ENCODE measurements around the gene FAM135A. TPM values are rescaled to one million over a fixed set of nuclear protein-coding genes. Genes with fewer than 3 reads are reported as not detected.

Gene FAM135A
- total RNA-seq, 1 experiment from 2014 or later, result 20.4 TPM

- intact Hi-C loops (cut with micrococcal nuclease), result no loop called here
- BruUV-seq (replicated peaks), result no TSS peak
- ChIA-PET CTCF (interaction anchor here (0.8 to 1.6 kb wide), 3 partner anchors 13 to 67 kb away, joined by 4 to 11 read pairs (median 4); no protein-coding TSS in a partner anchor), POLR2A (interaction anchor here (0.6 to 1.2 kb wide), 2 partner anchors 37 to 114 kb away, joined by 4 read pairs; partner anchors contain the start of gene FAM135A)
- DNase-seq (ENCODE audit: unreplicated experiment), result no peak
- Mint-ChIP-seq H3K27ac (ENCODE audit: low read depth, unreplicated experiment) (no peak overlapping the region), H3K4me3 (ENCODE audit: unreplicated experiment) (no peak overlapping the region), H3K27me3 (ENCODE audit: insufficient read depth, unreplicated experiment) (peaks cover 5% of the 10 kb centered on the region), H3K4me1 (ENCODE audit: insufficient read depth, unreplicated experiment) (peaks cover 20% of the 10 kb centered on the region), H3K36me3 (ENCODE audit: insufficient read depth, unreplicated experiment) (no peaks in the 10 kb centered on the region), H3K9me3 (ENCODE audit: unreplicated experiment) (no peaks in the 10 kb centered on the region)
- TF ChIP-seq, protein P1, sequence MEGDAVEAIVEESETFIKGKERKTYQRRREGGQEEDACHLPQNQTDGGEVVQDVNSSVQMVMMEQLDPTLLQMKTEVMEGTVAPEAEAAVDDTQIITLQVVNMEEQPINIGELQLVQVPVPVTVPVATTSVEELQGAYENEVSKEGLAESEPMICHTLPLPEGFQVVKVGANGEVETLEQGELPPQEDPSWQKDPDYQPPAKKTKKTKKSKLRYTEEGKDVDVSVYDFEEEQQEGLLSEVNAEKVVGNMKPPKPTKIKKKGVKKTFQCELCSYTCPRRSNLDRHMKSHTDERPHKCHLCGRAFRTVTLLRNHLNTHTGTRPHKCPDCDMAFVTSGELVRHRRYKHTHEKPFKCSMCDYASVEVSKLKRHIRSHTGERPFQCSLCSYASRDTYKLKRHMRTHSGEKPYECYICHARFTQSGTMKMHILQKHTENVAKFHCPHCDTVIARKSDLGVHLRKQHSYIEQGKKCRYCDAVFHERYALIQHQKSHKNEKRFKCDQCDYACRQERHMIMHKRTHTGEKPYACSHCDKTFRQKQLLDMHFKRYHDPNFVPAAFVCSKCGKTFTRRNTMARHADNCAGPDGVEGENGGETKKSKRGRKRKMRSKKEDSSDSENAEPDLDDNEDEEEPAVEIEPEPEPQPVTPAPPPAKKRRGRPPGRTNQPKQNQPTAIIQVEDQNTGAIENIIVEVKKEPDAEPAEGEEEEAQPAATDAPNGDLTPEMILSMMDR (IDR thresholded peaks at IDR 0.05; ENCODE audit: unreplicated experiment), result no peak
These were observed 36.7 kb upstream of the FAM135A start for GRCh38 chr6:70376628-70377027.

- ChIA-PET POLR2A (interaction anchor here (0.6 to 1.2 kb wide), 2 partner anchors 36 to 115 kb away, joined by 4 read pairs; partner anchors contain the start of gene FAM135A), CTCF (interaction anchor here (1.1 to 1.6 kb wide), 2 partner anchors 40 to 68 kb away, joined by 4 to 11 read pairs; no protein-coding TSS in a partner anchor)
- Mint-ChIP-seq H3K36me3 (ENCODE audit: insufficient read depth, unreplicated experiment) (no peaks in the 10 kb centered on the region), H3K4me1 (ENCODE audit: insufficient read depth, unreplicated experiment) (peaks cover 18% of the 10 kb centered on the region), H3K27ac (ENCODE audit: low read depth, unreplicated experiment) (no peak overlapping the region), H3K9me3 (ENCODE audit: unreplicated experiment) (no peaks in the 10 kb centered on the region), H3K4me3 (ENCODE audit: unreplicated experiment) (no peak overlapping the region), H3K27me3 (ENCODE audit: insufficient read depth, unreplicated experiment) (no peaks in the 10 kb centered on the region)
- BruUV-seq (replicated peaks), result no TSS peak
- no peak for DNase-seq (ENCODE audit: unreplicated experiment)
- intact Hi-C loops (cut with micrococcal nuclease), result no loop called here
- TF ChIP-seq, protein P1 (IDR thresholded peaks at IDR 0.05; ENCODE audit: unreplicated experiment), result no peak
These were observed 35.9 kb upstream of the FAM135A start for GRCh38 chr6:70377372-70377771.

GRCh38 chr6:70379473-70380013 is 33.8 kb upstream of the FAM135A start:
- no peak for DNase-seq (ENCODE audit: unreplicated experiment)
- no peak overlapping the region for H3K27ac Mint-ChIP-seq (ENCODE audit: low read depth, unreplicated experiment)
- no peaks in the 10 kb centered on the region for H3K36me3 Mint-ChIP-seq (ENCODE audit: insufficient read depth, unreplicated experiment)
- BruUV-seq (replicated peaks), result no TSS peak
- POLR2A ChIA-PET, result interaction anchor here (0.7 to 1.5 kb wide), 2 partner anchors 12 to 46 kb away, joined by 3 read pairs; no protein-coding TSS in a partner anchor
- TF ChIP-seq, protein P1 (IDR thresholded peaks at IDR 0.05; ENCODE audit: unreplicated experiment), result no peak
- no peak overlapping the region for H3K4me3 Mint-ChIP-seq (ENCODE audit: unreplicated experiment)
- H3K4me1 Mint-ChIP-seq (ENCODE audit: insufficient read depth, unreplicated experiment), result peaks cover 15% of the 10 kb centered on the region
- CTCF ChIA-PET, result interaction anchor here (0.6 to 2.4 kb wide), 5 partner anchors 10 to 71 kb away, joined by 3 to 12 read pairs (median 3); no protein-coding TSS in a partner anchor
- H3K9me3 Mint-ChIP-seq (ENCODE audit: unreplicated experiment), result no peaks in the 10 kb centered on the region
- intact Hi-C loops (cut with micrococcal nuclease), result no loop called here
- no peaks in the 10 kb centered on the region for H3K27me3 Mint-ChIP-seq (ENCODE audit: insufficient read depth, unreplicated experiment)

DNA sequence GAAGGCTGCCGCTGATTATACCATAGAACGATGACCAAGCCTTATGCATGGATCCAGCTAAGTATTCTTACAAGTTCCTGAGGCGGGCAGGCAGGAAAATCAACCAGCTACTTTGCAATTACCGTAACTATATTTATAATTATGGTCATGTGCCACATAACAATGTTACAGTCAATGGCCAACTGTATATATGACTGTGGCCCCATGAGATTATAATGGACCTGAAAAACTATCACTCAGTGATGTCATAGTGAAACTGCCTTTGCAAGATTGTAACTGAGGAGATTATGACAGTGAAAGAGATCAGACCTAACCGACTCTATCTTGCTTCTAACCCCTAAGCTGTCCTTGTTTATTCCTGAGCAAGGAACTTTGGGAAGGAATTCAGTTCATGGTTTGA is 33.1 kb upstream of the FAM135A start:
- H3K4me1 Mint-ChIP-seq (ENCODE audit: insufficient read depth, unreplicated experiment), result peaks cover 8% of the 10 kb centered on the region
- intact Hi-C loops (cut with micrococcal nuclease), result no loop called here
- no peak for DNase-seq (ENCODE audit: unreplicated experiment)
- POLR2A ChIA-PET, result interaction anchor here (1.0 to 1.5 kb wide), 2 partner anchors 11 to 18 kb away, joined by 3 read pairs; no protein-coding TSS in a partner anchor
- no TSS peak for BruUV-seq (replicated peaks)
- no peak overlapping the region for H3K27ac Mint-ChIP-seq (ENCODE audit: low read depth, unreplicated experiment)
- CTCF ChIA-PET, result interaction anchor here (0.6 to 2.4 kb wide), 4 partner anchors 11 to 71 kb away, joined by 3 to 12 read pairs (median 6); no protein-coding TSS in a partner anchor
- no peaks in the 10 kb centered on the region for H3K9me3 Mint-ChIP-seq (ENCODE audit: unreplicated experiment)
- H3K36me3 Mint-ChIP-seq (ENCODE audit: insufficient read depth, unreplicated experiment), result no peaks in the 10 kb centered on the region
- H3K4me3 Mint-ChIP-seq (ENCODE audit: unreplicated experiment), result no peak overlapping the region
- H3K27me3 Mint-ChIP-seq (ENCODE audit: insufficient read depth, unreplicated experiment), result no peaks in the 10 kb centered on the region
- TF ChIP-seq, protein P1 (IDR thresholded peaks at IDR 0.05; ENCODE audit: unreplicated experiment), result no peak

All from MCF 10A (cell line).